ENCODE measurements around the gene AIPL1. TPM values are rescaled to one million over a fixed set of nuclear protein-coding genes. Genes with fewer than 3 reads are reported as not detected.

The AIPL1 gene
- total and polyA plus RNA-seq, 12 donors, result not detected

DNA sequence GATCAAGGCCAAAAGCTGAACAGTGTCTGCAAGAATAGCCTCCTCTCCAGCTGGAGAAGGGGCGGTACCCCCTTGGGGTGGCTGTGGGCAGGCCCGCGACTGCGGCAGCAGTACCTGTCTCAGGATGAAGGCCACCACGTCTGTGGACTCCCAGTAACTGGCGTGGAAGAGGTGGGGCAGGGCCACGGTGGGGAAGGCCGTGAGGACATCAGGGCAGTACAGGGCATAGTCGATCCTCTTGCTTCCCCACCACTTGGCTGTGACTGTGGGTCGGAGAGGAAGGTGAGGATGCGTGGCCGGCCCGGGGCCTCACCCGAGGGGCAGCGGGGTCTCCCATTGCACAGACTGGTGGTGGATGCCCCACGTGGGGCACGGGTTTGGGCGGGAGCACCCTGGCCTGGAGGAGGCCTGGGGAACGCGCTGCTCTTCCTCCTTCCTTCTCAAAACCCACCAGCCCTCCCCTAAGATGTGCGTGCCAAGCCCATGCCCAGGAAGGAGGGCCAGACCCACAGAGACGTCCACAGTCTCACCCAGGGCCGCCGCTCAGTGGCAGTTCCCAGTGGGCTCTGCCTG is 35.3 kb upstream of the AIPL1 start:
- 93 to 97% (median 94%) methylated on average over 6 to 24 of the region's 24 CpGs for WGBS, 4 donors
- H3K27ac ChIP-seq, result no peak overlapping the region
- H3K27me3 ChIP-seq, result no peaks in the 10 kb centered on the region
- intact Hi-C loops (cut with DNase I), result loop anchor here in 1 of 2 donors (10.0 kb wide), 2 partner anchors 85 to 165 kb away; partner anchors contain the start of gene PITPNM3
- TF ChIP-seq, protein P1, sequence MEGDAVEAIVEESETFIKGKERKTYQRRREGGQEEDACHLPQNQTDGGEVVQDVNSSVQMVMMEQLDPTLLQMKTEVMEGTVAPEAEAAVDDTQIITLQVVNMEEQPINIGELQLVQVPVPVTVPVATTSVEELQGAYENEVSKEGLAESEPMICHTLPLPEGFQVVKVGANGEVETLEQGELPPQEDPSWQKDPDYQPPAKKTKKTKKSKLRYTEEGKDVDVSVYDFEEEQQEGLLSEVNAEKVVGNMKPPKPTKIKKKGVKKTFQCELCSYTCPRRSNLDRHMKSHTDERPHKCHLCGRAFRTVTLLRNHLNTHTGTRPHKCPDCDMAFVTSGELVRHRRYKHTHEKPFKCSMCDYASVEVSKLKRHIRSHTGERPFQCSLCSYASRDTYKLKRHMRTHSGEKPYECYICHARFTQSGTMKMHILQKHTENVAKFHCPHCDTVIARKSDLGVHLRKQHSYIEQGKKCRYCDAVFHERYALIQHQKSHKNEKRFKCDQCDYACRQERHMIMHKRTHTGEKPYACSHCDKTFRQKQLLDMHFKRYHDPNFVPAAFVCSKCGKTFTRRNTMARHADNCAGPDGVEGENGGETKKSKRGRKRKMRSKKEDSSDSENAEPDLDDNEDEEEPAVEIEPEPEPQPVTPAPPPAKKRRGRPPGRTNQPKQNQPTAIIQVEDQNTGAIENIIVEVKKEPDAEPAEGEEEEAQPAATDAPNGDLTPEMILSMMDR (IDR thresholded peaks at IDR 0.05), result no peak
- no peak for TF ChIP-seq POLR2A (IDR thresholded peaks at IDR 0.05)
- peaks cover 0 to 16% of the 10 kb centered on the region in 2 donors for H3K4me1 ChIP-seq (replicated peaks in 1 of 2)
- no peaks in the 10 kb centered on the region for H3K36me3 ChIP-seq (replicated peaks in 1 of 2)
- H3K4me3 ChIP-seq, result no peak overlapping the region
- H3K9me3 ChIP-seq (replicated peaks in 1 of 3), result no peaks in the 10 kb centered on the region
- DNase-seq, result no peak

DNA sequence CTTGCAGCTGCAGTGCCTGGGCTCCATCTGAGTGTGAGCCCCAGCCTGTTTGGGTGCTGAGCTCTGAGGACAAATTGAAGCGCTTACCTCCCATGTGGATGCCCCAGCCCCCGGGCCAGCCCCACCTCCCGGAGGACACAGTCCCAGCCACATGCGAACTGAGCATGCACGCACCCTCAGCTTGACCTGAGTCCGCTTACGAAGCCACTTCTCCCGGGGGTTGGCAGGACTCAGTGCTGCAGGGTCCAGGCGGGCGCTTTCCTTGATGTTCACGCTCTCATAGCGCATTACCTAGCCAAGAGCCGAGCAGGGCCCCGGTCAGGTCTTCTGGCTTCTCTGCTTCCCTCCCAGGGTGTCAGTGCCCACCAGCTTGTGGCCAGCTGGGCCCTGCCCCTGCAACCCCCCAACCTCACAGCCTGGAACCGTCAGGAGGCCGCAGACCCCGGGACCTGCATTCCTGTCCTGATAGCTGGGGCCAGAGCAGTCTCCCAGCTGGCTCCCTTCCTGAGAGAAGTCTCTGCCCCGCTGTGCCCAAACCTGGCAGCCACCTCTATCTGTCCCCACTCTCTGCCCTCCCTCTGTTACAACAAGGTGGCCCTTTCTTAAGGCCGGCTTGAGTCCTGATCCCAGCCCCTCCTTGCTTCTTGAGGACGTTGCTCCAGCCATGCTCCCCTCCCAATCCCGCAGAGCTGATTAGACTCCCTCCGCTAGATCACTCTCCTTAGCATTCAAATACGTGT is 33.3 kb upstream of the AIPL1 start:
- H3K36me3 ChIP-seq (replicated peaks in 1 of 2), result no peaks in the 10 kb centered on the region
- WGBS, 4 donors, result 93 to 98% (median 93%) methylated on average over 9 to 23 of the region's 23 CpGs

DNA sequence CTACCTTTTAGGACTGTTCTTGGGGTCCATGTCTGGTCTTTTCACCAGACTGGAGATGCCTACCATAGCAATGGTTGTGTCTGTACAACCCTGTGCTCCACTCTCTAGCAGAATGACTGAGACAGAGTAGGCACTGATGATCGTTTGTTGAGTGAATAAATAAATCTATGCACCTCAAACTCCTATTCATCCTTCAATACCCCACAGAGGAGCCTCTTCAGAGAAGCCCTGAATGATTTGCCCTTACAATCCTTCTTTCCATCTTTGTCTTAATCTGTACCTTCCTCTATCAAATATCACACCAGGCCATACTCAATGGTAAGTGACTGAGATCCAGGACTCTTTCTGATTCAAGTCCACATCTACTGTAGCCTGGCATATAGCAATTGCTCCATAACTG is 32.6 kb upstream of the AIPL1 start:
- H3K36me3 ChIP-seq (replicated peaks in 1 of 2), result no peaks in the 10 kb centered on the region

More for the DNA sequence above, 33.3 kb upstream of the AIPL1 start:
- Histone ChIP-seq H3K4me1 (replicated peaks in 1 of 2) (peaks cover 0 to 16% of the 10 kb centered on the region in 2 donors), H3K9me3 (replicated peaks in 1 of 3) (no peaks in the 10 kb centered on the region), H3K27me3 (no peaks in the 10 kb centered on the region), H3K27ac (no peak overlapping the region), H3K4me3 (no peak overlapping the region)
- intact Hi-C loops (cut with DNase I), result no loop called here
- no peak for DNase-seq
- TF ChIP-seq, protein P1 (IDR thresholded peaks at IDR 0.05), result no peak
- no peak for TF ChIP-seq POLR2A (IDR thresholded peaks at IDR 0.05)

More for the DNA sequence above, 32.6 kb upstream of the AIPL1 start:
- Histone ChIP-seq H3K9me3 (replicated peaks in 1 of 3) (no peaks in the 10 kb centered on the region), H3K4me1 (replicated peaks in 1 of 2) (peaks cover 0 to 11% of the 10 kb centered on the region in 2 donors), H3K27ac (no peak overlapping the region), H3K4me3 (no peak overlapping the region), H3K27me3 (no peaks in the 10 kb centered on the region)
- 77 to 92% (median 88%) methylated on average over 1 of the region's 1 CpG for WGBS, 4 donors
- no peak for DNase-seq
- no peak for TF ChIP-seq POLR2A (IDR thresholded peaks at IDR 0.05)
- TF ChIP-seq, protein P1 (IDR thresholded peaks at IDR 0.05), result no peak
- intact Hi-C loops (cut with DNase I), result no loop called here
